ENCODE measurements around the gene PRG3.

GRCh38 chr11:57348052-57348451, 32.9 kb downstream of the PRG3 start:
- TF ChIP-seq EZH2phosphoT487 (IDR thresholded peaks at IDR 0.05; ENCODE audit: insufficient read depth, low read depth) (no peak), EZH2 (IDR thresholded peaks at IDR 0.05; ENCODE audit: insufficient read depth, poor library complexity, severe bottlenecking) (no peak)
